ENCODE results near the gene ASB8.

DNA sequence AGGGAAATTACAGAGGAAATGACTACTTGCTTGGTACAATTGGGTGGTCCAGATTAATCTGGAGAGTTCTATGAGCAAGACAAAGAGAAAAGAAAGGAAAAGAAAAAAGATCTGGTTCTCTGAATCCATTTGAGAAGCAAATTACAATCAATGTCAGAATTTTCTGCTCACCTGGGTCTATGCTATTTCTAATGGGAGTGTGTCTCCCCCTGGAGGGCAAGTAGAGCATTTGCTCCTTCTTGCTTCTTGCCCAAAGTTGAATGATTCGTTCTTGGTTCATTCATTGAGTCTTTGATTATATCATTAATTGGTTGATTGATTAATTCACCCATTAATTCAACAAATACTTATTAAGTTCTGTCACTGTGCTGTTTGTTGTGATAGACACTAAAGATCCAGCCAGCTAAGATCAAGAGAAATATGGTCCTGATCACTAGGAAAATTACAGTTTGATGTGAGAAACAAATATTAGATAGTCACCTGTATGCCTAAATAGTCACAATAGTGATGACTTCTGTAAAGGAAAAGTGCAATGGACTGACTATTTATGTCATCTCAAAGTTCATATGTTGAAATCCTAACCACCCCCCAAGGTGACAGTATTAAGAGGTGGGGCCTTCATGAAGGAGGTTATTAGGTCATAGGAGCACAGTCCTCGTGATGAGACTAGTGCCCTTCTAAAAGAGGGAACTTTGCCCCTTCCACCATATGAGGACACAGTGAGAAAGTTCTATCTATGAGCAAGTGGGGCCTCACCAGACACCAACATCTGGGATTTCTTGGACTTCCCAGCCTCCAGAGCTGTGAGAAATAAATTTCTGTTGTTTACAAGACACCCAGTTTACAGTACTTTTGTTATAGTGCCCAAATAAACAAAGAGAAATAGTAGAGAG lies 8.0 kb upstream of the ASB8 start:
- TF ChIP-seq, protein P1, sequence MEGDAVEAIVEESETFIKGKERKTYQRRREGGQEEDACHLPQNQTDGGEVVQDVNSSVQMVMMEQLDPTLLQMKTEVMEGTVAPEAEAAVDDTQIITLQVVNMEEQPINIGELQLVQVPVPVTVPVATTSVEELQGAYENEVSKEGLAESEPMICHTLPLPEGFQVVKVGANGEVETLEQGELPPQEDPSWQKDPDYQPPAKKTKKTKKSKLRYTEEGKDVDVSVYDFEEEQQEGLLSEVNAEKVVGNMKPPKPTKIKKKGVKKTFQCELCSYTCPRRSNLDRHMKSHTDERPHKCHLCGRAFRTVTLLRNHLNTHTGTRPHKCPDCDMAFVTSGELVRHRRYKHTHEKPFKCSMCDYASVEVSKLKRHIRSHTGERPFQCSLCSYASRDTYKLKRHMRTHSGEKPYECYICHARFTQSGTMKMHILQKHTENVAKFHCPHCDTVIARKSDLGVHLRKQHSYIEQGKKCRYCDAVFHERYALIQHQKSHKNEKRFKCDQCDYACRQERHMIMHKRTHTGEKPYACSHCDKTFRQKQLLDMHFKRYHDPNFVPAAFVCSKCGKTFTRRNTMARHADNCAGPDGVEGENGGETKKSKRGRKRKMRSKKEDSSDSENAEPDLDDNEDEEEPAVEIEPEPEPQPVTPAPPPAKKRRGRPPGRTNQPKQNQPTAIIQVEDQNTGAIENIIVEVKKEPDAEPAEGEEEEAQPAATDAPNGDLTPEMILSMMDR (IDR thresholded peaks at IDR 0.05; ENCODE audit: insufficient read depth, low read length, poor library complexity, severe bottlenecking), result peak; percentile 63
- TF ChIP-seq EZH2phosphoT487 (conservative IDR thresholded peaks at IDR 0.05; ENCODE audit: low read length), result no peak
